Measurements from ENCODE around the gene GRIK1. TPM values are rescaled to one million over a fixed set of nuclear protein-coding genes. Genes with fewer than 3 reads are reported as not detected.

GRIK1 gene
- polyA plus RNA-seq, 1 donor from 2014 or later: 8.7 TPM

DNA sequence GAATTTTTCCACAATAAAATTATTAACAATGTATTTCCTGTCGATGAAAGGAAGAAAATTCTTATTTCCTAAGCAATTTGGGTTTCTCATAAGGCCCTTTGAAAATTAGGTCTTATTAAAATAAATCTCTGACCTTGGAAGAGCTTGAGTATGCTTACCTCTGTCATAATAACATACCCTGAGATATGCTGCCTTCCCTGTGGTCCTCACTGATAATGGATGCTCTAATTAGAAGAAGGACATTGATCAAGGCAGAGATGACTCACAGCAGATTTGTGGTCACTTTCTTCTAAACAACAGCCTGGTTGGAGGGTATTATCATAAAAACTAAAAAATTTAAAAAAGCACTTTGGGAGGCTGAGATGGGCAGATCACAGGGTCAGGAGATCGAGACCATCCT is 217.8 kb downstream of the GRIK1 start:
- H2AFZ ChIP-seq (ENCODE audit: low read depth, low read length): no peak overlapping the region
- H3K79me2 ChIP-seq (replicated peaks; ENCODE audit: insufficient read depth, low read length): no peaks in the 10 kb centered on the region
- H3K27me3 ChIP-seq (ENCODE audit: insufficient read depth, low read depth, low read length): no peaks in the 10 kb centered on the region
- no peak overlapping the region for H3K4me3 ChIP-seq (ENCODE audit: low read length)
- no peaks in the 10 kb centered on the region for H3K36me3 ChIP-seq (ENCODE audit: insufficient read depth, low read length)
- H3K9me2 ChIP-seq (ENCODE audit: insufficient read depth, low read length): no peaks in the 10 kb centered on the region
- TF ChIP-seq EZH2 (IDR thresholded peaks at IDR 0.05; ENCODE audit: borderline replicate concordance, insufficient read depth, low read length, poor library complexity, severe bottlenecking): no peak
- TF ChIP-seq POLR2AphosphoS5 (IDR thresholded peaks at IDR 0.05): no peak
- TF ChIP-seq, protein P1, sequence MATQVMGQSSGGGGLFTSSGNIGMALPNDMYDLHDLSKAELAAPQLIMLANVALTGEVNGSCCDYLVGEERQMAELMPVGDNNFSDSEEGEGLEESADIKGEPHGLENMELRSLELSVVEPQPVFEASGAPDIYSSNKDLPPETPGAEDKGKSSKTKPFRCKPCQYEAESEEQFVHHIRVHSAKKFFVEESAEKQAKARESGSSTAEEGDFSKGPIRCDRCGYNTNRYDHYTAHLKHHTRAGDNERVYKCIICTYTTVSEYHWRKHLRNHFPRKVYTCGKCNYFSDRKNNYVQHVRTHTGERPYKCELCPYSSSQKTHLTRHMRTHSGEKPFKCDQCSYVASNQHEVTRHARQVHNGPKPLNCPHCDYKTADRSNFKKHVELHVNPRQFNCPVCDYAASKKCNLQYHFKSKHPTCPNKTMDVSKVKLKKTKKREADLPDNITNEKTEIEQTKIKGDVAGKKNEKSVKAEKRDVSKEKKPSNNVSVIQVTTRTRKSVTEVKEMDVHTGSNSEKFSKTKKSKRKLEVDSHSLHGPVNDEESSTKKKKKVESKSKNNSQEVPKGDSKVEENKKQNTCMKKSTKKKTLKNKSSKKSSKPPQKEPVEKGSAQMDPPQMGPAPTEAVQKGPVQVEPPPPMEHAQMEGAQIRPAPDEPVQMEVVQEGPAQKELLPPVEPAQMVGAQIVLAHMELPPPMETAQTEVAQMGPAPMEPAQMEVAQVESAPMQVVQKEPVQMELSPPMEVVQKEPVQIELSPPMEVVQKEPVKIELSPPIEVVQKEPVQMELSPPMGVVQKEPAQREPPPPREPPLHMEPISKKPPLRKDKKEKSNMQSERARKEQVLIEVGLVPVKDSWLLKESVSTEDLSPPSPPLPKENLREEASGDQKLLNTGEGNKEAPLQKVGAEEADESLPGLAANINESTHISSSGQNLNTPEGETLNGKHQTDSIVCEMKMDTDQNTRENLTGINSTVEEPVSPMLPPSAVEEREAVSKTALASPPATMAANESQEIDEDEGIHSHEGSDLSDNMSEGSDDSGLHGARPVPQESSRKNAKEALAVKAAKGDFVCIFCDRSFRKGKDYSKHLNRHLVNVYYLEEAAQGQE (IDR thresholded peaks at IDR 0.05; ENCODE audit: borderline replicate concordance): no peak
- TF ChIP-seq, protein P2, sequence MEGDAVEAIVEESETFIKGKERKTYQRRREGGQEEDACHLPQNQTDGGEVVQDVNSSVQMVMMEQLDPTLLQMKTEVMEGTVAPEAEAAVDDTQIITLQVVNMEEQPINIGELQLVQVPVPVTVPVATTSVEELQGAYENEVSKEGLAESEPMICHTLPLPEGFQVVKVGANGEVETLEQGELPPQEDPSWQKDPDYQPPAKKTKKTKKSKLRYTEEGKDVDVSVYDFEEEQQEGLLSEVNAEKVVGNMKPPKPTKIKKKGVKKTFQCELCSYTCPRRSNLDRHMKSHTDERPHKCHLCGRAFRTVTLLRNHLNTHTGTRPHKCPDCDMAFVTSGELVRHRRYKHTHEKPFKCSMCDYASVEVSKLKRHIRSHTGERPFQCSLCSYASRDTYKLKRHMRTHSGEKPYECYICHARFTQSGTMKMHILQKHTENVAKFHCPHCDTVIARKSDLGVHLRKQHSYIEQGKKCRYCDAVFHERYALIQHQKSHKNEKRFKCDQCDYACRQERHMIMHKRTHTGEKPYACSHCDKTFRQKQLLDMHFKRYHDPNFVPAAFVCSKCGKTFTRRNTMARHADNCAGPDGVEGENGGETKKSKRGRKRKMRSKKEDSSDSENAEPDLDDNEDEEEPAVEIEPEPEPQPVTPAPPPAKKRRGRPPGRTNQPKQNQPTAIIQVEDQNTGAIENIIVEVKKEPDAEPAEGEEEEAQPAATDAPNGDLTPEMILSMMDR (IDR thresholded peaks at IDR 0.05; ENCODE audit: poor library complexity, severe bottlenecking): no peak
- TF ChIP-seq SMC3 (conservative IDR thresholded peaks at IDR 0.05; ENCODE audit: poor library complexity): no peak
- TF ChIP-seq RAD21 (conservative IDR thresholded peaks at IDR 0.05): no peak
- no peak overlapping the region for H3K4me2 ChIP-seq (ENCODE audit: low read length)
- no peaks in the 10 kb centered on the region for H3F3A ChIP-seq (ENCODE audit: insufficient read depth, low read length, poor library complexity, severe bottlenecking)
- H3K9ac ChIP-seq (ENCODE audit: low read length): no peak overlapping the region
- no peaks in the 10 kb centered on the region for H3K9me3 ChIP-seq (ENCODE audit: low read length)
- H3K27ac ChIP-seq (ENCODE audit: low read length): no peak overlapping the region
- no peaks in the 10 kb centered on the region for H4K20me1 ChIP-seq (ENCODE audit: insufficient read depth)

DNA sequence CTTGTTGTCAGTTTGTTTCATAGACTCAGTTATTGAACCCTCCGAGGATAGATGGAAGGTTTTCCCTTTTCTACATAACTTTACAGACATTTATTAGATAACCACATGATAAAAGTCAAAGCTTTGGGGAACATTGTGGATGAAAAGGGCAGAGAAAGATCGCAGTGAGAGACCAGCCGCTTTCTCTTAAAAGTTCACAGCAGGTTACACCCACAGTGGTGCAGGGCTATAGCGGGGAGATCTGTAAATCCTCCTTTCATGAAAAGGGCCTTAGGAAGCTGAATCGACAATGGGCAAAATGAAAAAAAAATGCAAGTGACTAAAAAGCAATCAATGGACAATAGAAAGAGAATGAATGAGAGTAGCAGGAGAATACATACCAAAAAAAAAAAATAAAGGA is 218.6 kb downstream of the GRIK1 start:
- H3K9me3 ChIP-seq (ENCODE audit: low read length): no peaks in the 10 kb centered on the region
- H3K79me2 ChIP-seq (replicated peaks; ENCODE audit: insufficient read depth, low read length): no peaks in the 10 kb centered on the region
- no peak overlapping the region for H2AFZ ChIP-seq (ENCODE audit: low read depth, low read length)
- H3F3A ChIP-seq (ENCODE audit: insufficient read depth, low read length, poor library complexity, severe bottlenecking): no peaks in the 10 kb centered on the region
- H3K9ac ChIP-seq (ENCODE audit: low read length): no peak overlapping the region
- no peaks in the 10 kb centered on the region for H3K27me3 ChIP-seq (ENCODE audit: insufficient read depth, low read depth, low read length)
- TF ChIP-seq EZH2 (IDR thresholded peaks at IDR 0.05; ENCODE audit: borderline replicate concordance, insufficient read depth, low read length, poor library complexity, severe bottlenecking): no peak
- TF ChIP-seq, protein P1 (IDR thresholded peaks at IDR 0.05; ENCODE audit: borderline replicate concordance): no peak
- no peaks in the 10 kb centered on the region for H3K36me3 ChIP-seq (ENCODE audit: insufficient read depth, low read length)
- H4K20me1 ChIP-seq (ENCODE audit: insufficient read depth): no peaks in the 10 kb centered on the region
- no peaks in the 10 kb centered on the region for H3K9me2 ChIP-seq (ENCODE audit: insufficient read depth, low read length)
- no peak overlapping the region for H3K4me3 ChIP-seq (ENCODE audit: low read length)
- H3K4me2 ChIP-seq (ENCODE audit: low read length): no peak overlapping the region
- H3K27ac ChIP-seq (ENCODE audit: low read length): no peak overlapping the region
